ENCODE data around the gene SLC8A3. TPM values are rescaled to one million over a fixed set of nuclear protein-coding genes. Genes with fewer than 3 reads are reported as not detected.

SLC8A3 gene
- total and polyA plus RNA-seq, 2 of the 13 experiments (the other 11 are each of a cell fraction or from before 2014, with no cell fraction given): 0.01 to 0.02 TPM

DNA sequence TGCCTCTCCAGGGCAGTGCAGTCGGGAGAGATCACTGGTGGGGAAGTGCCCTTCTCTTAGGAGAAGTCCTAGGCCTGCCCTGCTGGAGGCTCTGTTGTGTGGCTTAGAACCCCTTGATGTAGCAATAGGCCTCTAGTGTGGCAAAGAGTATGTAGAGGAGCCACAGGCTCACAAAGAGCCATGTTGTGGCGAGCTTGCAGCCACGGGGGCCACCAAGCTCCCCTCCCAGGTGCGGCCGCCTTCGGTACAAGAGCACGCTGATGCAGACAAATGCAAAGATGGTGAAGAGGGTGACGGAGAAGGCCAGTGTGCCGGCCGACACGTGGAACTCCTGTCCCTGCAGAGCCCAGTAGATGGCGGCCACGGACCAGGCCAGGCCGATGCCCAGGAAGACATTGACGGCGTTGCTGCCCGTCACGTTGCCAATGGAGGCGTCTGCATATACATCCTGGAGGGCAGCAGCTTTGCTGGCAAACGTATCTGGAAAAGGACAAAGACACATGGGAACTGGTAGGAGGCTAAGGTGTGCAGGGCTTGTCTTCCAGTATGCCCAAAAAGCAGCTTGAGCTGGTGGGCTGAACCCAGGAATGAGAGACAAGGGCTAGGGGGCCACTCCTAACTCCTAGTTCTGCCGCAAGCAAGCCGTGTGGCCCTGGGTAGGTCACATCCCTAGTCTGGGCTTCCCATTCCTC is 142.8 kb downstream of the SLC8A3 start (continued):
- no peak for TF ChIP-seq ZNF24 (IDR thresholded peaks at IDR 0.05)
- TF ChIP-seq ZSCAN30 (CRISPR knock-in tag; IDR thresholded peaks at IDR 0.05): no peak

DNA sequence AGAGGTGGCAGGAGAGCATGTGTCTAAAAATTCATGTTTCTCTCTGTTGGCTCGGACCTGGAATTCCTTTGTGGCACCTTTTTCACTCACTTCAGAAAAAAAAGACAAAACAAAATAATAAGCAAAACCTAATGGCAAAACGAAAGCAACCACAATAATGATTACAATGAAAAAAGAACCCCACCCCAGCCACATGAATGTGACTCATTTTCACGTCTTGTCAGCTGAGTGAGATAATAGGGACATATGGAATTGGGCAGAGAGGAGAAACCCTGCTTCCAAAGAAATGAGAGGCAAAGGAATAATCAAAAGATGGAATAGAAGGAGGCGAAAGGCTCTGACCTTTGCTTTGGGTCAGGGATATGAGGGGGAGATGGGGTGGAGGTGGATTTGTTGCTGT is 143.4 kb downstream of the SLC8A3 start:
- peak overlapping the region; percentile 34 for H2AFZ ChIP-seq (ENCODE audit: low read length)
- H3K4me1 ChIP-seq (ENCODE audit: insufficient read depth, low read length): peaks cover 54% of the 10 kb centered on the region
- ATAC-seq (no peak), DNase-seq (ENCODE audit: low spot score) (no peak), FAIRE-seq (no peak)
- H3K79me2 ChIP-seq (ENCODE audit: insufficient read depth, low read length): no peaks in the 10 kb centered on the region
- no peak for TF ChIP-seq ATF7-NPFF (CRISPR knock-in tag; IDR thresholded peaks at IDR 0.05; ENCODE audit: low read depth)
- H4K20me1 ChIP-seq (ENCODE audit: insufficient read depth, low read length): no peaks in the 10 kb centered on the region
- H3K36me3 ChIP-seq (replicated peaks in 1 of 2; ENCODE audit: control insufficient read depth in 1 of 2, insufficient read depth in 2 of 2, low read length in 2 of 2): no peaks in the 10 kb centered on the region
- ChIA-PET POLR2A (interaction anchor here (4.4 kb wide), 1 partner anchor 28 kb away, joined by 44 read pairs; no protein-coding TSS in a partner anchor), CTCF (ENCODE audit: low intra/inter-chr PET ratio, low total read pairs) (interaction anchor here (1.3 to 4.1 kb wide), 3 partner anchors 29 to 272 kb away, joined by 4 to 75 read pairs (median 8); no protein-coding TSS in a partner anchor)
- no peaks in the 10 kb centered on the region for H3K9me3 ChIP-seq (ENCODE audit: low read length)
- intact Hi-C loops (cut with micrococcal nuclease; ENCODE audit: unreplicated experiment): loop anchor here (5.0 kb wide), 1 partner anchor 212 kb away; no protein-coding TSS in a partner anchor
- H3K4me3 ChIP-seq (replicated peaks in 1 of 3; ENCODE audit: insufficient read depth in 1 of 3, low read depth in 2 of 3, low read length in 3 of 3): no peak overlapping the region
- peak overlapping the region; percentile 70; the same call in 1 of the 2 replicates for H3K4me2 ChIP-seq (ENCODE audit: low read depth, low read length)
- no TSS peak for BruUV-seq (replicated peaks)
- no peak overlapping the region for H3K27ac ChIP-seq (ENCODE audit: extremely low read length, insufficient read depth, low read length)
- H3K27me3 ChIP-seq (ENCODE audit: control insufficient read depth in 1 of 2, insufficient read depth in 2 of 2, low read length in 2 of 2): no peaks in the 10 kb centered on the region
- 80% methylated on average over 4 of the region's 4 CpGs for WGBS (ENCODE audit: low lambda C conversion rate)
- H3K9ac ChIP-seq (ENCODE audit: insufficient read depth, low read depth, low read length): no peak overlapping the region
- in situ Hi-C loops (cut with HindIII; ENCODE audit: extremely low pct_ligation_motif_present, low pct_unique_long_range_greater_than_20kb): loop anchor here (5.0 kb wide), 1 partner anchor 272 kb away; no protein-coding TSS in a partner anchor

DNA sequence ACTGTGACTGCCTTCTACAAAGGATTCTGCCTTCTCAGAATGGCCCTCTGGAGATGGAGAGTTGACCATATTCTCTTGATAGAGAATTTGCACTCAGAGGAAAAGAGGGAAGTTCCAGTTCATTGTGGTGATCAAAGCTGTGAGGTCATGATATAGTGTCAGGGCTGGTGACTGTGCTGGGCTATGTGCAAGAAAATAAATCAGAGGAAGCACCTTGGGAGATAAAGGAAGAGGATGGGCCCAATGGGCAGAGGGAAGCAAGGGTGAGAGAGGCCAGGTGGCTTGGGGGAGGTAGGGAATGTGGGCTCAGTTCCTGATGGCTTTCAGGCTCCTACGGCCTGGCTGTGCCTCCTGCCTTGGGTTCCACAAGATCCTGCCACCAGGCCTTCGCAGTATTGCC is 145.8 kb downstream of the SLC8A3 start:
- no peak for TF ChIP-seq ZSCAN20 (CRISPR knock-in tag; IDR thresholded peaks at IDR 0.05; ENCODE audit: borderline replicate concordance)
- TF ChIP-seq, protein P1, sequence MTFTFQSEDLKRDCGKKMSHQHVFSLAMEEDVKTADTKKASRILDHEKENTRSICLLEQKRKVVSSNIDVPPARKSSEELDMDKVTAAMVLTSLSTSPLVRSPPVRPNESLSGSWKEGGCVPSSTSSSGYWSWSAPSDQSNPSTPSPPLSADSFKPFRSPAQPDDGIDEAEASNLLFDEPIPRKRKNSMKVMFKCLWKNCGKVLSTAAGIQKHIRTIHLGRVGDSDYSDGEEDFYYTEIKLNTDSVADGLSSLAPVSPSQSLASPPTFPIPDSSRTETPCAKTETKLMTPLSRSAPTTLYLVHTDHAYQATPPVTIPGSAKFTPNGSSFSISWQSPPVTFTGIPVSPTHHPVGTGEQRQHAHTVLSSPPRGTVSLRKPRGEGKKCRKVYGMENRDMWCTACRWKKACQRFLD (CRISPR knock-in tag; IDR thresholded peaks at IDR 0.05; ENCODE audit: borderline replicate concordance): no peak
- no peak for TF ChIP-seq HDAC6 (IDR thresholded peaks at IDR 0.05; ENCODE audit: low read depth, low read length)
- TF ChIP-seq ZFP37 (CRISPR knock-in tag; IDR thresholded peaks at IDR 0.05; ENCODE audit: borderline replicate concordance): no peak
- no peak for TF ChIP-seq PRPF4 (IDR thresholded peaks at IDR 0.05; ENCODE audit: low read depth, low read length, poor library complexity, severe bottlenecking)
- TF ChIP-seq, protein P2, sequence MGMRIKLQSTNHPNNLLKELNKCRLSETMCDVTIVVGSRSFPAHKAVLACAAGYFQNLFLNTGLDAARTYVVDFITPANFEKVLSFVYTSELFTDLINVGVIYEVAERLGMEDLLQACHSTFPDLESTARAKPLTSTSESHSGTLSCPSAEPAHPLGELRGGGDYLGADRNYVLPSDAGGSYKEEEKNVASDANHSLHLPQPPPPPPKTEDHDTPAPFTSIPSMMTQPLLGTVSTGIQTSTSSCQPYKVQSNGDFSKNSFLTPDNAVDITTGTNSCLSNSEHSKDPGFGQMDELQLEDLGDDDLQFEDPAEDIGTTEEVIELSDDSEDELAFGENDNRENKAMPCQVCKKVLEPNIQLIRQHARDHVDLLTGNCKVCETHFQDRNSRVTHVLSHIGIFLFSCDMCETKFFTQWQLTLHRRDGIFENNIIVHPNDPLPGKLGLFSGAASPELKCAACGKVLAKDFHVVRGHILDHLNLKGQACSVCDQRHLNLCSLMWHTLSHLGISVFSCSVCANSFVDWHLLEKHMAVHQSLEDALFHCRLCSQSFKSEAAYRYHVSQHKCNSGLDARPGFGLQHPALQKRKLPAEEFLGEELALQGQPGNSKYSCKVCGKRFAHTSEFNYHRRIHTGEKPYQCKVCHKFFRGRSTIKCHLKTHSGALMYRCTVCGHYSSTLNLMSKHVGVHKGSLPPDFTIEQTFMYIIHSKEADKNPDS (CRISPR knock-in tag; IDR thresholded peaks at IDR 0.05): no peak
- TF ChIP-seq, protein P3, sequence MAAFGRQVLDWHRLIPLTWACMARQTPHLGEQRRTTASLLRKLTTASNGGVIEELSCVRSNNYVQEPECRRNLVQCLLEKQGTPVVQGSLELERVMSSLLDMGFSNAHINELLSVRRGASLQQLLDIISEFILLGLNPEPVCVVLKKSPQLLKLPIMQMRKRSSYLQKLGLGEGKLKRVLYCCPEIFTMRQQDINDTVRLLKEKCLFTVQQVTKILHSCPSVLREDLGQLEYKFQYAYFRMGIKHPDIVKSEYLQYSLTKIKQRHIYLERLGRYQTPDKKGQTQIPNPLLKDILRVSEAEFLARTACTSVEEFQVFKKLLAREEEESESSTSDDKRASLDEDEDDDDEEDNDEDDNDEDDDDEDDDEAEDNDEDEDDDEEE (CRISPR knock-in tag; IDR thresholded peaks at IDR 0.05): no peak
- H3K27me3 ChIP-seq (ENCODE audit: control insufficient read depth in 1 of 2, insufficient read depth in 2 of 2, low read length in 2 of 2): 0 out of 5 replicates have a peak, but pooled peaks cover 0 to 1% of the 10 kb centered on the region in 2 experiments
- WGBS (ENCODE audit: low lambda C conversion rate): 91% methylated on average over 2 of the region's 2 CpGs
- no peak overlapping the region for H3K4me3 ChIP-seq (replicated peaks in 1 of 3; ENCODE audit: insufficient read depth in 1 of 3, low read depth in 2 of 3, low read length in 3 of 3)
- ATAC-seq: no peak
- POLR2A ChIA-PET: no interaction called here
- in situ Hi-C loops (cut with HindIII; ENCODE audit: extremely low pct_ligation_motif_present, low pct_unique_long_range_greater_than_20kb) (no loop called here), intact Hi-C loops (cut with micrococcal nuclease; ENCODE audit: unreplicated experiment) (no loop called here)
- no peaks in the 10 kb centered on the region for H3K36me3 ChIP-seq (replicated peaks in 1 of 2; ENCODE audit: control insufficient read depth in 1 of 2, insufficient read depth in 2 of 2, low read length in 2 of 2)
- H3K9me3 ChIP-seq (ENCODE audit: low read length): no peaks in the 10 kb centered on the region
- no peaks in the 10 kb centered on the region for H4K20me1 ChIP-seq (ENCODE audit: insufficient read depth, low read length)
- FAIRE-seq: no peak
- no peak for DNase-seq (ENCODE audit: low spot score)
- H3K27ac ChIP-seq (ENCODE audit: extremely low read length, insufficient read depth, low read length): no peak overlapping the region
- H3K4me1 ChIP-seq (ENCODE audit: insufficient read depth, low read length): peaks cover 31% of the 10 kb centered on the region
- no peak overlapping the region for H3K4me2 ChIP-seq (ENCODE audit: low read depth, low read length)
- BruUV-seq (replicated peaks): no TSS peak
- H3K9ac ChIP-seq (ENCODE audit: insufficient read depth, low read depth, low read length): no peak overlapping the region
- H2AFZ ChIP-seq (ENCODE audit: low read length): no peak overlapping the region
- CTCF ChIA-PET (ENCODE audit: low intra/inter-chr PET ratio, low total read pairs): no interaction called here
- no peaks in the 10 kb centered on the region for H3K79me2 ChIP-seq (ENCODE audit: insufficient read depth, low read length)
